ENCODE results near the gene TTC23.

DNA sequence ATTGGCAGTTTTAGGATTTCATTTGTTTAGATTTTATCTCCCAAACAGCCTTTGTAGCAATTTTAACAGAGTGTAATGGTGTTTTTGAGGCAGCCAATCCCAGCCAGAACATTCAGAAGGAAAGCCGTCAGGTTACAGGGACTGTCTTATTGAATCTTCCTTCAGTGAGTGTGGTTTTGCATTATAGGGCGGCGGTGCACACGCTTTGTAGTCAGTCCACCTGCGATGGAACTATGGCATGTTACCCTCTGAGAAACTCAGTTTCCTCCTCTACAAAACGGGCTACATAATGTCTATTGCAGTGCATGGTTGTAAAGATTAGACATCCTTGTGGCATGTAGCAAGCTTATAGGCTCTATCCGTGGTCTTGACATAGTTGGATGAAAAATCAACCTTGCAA lies 2.9 kb upstream of the TTC23 start:
- TF ChIP-seq EZH2 (IDR thresholded peaks at IDR 0.05) = no peak
- no peak for TF ChIP-seq POLR2AphosphoS5 (IDR thresholded peaks at IDR 0.05; ENCODE audit: borderline replicate concordance, low read depth, low read length)
- TF ChIP-seq FOXP2 (optimal IDR thresholded peaks at IDR 0.05; ENCODE audit: control extremely low read depth, extremely low read length, insufficient read depth) = no peak
